ENCODE measurements around the gene MOSPD2.

Gene MOSPD2

DNA sequence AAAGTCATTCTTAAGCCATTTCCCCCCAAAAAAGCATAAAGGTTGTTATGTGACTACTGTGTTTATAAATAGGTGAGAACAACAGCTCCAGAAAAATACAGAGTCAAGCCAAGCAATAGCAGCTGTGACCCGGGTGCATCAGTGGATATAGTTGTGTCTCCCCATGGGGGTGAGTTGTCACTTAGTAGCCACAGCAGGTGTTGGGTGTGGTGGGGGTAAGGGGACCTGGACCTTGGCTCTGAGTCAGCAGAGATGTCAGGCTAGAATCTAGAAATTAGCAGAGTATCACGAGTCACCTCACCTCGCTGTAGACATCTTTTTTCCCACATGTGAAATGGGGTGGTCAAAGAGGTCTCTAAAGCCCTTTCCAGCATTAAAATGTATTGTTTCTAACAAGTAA, 42.4 kb downstream of the MOSPD2 start:
- DNase-seq: no peak

DNA sequence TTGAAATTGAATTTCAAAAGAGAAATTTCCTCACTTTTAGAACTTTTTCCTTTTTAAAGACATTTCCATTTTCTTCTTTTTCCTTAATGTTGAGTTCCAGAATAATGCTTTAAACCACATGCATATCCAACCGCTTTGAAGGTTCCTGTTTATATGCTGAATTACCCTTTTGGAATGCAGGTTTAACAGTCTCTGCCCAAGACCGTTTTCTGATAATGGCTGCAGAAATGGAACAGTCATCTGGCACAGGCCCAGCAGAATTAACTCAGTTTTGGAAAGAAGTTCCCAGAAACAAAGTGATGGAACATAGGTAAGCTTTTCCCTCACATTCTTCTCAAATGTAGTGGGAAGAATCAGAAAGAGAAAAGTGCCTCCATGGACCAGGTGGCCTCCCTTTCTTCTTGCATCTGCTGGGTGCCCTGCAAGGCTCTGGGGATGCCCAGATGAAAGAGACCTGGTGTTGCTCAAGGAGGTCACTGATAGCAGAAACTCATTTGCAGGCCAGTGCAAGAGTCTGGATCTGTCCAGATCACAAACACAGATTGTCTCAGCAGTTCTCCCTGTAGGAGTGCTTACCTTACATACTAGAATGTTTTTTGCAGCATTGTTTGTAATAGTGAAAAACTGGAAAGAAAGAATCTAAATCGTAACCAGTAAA, 42.9 kb downstream of the MOSPD2 start:
- DNase-seq: no peak

- no peak for DNase-seq
Observed at GRCh38 chrX:14919407-14919806, 46.2 kb downstream of the MOSPD2 start.

DNA sequence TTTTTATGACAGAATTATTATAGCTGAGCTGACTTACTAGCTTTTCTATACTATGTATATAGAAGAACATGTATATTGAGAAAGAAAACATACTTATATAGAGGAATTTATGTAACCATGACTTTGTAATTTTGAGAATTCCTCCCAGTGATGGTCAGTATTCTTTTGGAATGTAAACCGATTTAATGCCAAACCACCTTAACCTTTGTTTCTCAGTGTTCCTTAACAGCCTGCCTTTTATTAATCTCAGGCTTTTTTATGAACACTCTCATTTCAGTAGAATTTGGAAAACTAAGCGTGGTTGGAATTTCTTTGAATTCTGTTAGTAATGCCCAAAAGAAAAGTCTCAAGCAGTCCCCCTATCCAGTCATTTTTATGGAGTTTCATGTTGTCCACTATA, 47.0 kb downstream of the MOSPD2 start:
- DNase-seq: no peak

DNA sequence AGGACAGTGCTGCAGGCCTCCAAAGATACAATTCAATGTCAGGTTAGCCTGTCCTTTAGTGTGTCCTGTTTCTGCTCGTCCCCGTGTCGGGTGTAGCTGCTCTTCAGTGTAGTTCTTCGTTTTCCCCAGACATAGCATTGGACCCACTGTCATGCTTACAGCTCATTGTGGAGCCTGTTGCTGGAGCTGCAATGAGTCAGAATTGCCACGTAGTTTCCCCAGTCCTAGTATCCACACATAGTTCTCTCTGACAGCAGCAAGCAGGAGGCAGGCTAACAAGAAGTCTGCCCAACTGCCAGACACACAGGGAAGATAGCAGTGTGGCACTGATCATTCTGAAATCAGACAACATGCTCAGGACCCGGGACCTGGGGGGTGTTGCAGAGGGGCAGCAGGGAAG, 49.2 kb downstream of the MOSPD2 start:
- DNase-seq: peak in 1 of 56 donors; percentile 2

DNA sequence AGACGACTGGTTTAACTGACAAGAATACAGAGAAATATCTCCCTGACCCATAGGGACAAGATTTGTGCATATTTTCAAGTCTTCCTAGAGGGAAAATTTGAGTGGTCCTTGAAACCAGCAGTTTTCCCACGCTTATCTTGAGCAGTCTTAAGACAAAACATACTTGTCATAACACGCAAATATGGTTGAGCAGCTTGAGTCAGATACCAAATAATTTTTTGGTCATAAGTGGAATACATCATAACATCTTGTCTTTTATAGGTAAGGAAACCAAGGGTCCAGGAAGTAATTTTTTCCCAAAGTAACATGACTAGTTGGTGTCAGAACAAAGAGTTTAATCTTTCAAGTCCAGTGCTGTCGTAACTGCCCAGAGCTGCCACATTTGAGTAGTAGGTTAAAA, 50.5 kb downstream of the MOSPD2 start:
- no peak for DNase-seq

- DNase-seq: no peak
Observed at GRCh38 chrX:14926471-14926870, 53.2 kb downstream of the MOSPD2 start.

- no peak for DNase-seq
Observed at GRCh38 chrX:14927401-14927800, 54.2 kb downstream of the MOSPD2 start.

GRCh38 chrX:14930663-14931062, 57.4 kb downstream of the MOSPD2 start:
- DNase-seq: no peak

DNA sequence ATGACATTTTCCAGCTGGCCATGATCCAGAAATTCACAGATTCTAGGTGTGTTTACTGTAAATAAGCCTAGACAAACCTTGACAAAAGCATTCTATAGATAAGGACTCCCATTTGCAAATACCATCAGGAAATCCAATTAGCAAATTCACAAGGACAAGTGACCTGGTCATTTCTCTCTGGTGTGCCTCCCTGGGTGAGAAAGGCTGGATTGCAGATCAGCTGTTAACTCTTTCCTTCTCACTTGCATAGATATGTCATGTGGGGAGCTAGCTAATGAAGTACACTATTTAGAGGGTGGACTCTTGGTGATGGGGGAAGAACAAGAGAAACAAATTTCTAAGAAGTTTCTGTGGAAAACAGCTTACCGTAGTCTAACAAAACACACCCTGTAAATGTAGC, 58.9 kb downstream of the MOSPD2 start:
- DNase-seq: no peak

GRCh38 chrX:14934423-14934822, 61.2 kb downstream of the MOSPD2 start:
- no peak for DNase-seq

DNA sequence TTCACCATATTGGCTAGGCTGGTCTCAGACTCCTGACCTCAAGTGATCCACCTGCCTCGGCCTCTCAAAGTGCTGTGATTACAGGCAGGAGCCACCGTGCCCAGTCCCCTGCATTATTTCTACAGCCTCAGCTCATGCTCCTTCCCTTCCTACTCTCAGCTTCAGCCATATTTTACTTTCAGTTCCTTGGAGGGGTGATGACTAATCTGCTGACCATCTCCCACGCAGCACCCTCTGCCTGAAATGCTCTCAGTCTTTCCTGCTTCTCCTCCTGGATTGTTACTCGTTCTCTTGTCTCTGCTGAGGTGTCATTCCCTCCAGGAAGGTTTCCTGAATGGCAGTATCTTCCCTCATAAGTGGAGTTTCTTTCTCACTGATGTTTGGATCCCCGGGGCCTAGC, 63.3 kb downstream of the MOSPD2 start:
- DNase-seq: no peak

- no peak for DNase-seq
Observed at GRCh38 chrX:14939644-14940043, 66.4 kb downstream of the MOSPD2 start.

DNA sequence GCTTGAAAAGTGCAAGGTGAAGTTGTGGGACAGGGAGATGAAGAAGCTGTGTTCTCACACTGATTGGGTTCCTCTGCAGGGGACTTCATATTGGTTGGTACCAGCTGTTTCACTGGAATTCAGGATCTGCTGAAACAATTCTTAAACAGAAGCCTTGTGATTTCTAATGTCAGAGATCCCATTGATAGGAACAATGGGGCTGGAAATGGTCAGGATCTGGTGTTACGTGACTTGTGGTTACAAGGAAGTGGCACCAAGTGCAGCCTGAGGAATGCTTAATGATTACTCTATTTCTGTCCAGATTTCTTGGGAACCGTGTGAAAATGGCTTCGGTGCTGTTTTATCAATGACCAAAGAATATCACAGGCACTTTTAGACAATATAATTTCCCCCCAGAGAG, 68.1 kb downstream of the MOSPD2 start:
- DNase-seq: no peak

GRCh38 chrX:14942341-14942740, 69.1 kb downstream of the MOSPD2 start:
- DNase-seq: no peak

DNA sequence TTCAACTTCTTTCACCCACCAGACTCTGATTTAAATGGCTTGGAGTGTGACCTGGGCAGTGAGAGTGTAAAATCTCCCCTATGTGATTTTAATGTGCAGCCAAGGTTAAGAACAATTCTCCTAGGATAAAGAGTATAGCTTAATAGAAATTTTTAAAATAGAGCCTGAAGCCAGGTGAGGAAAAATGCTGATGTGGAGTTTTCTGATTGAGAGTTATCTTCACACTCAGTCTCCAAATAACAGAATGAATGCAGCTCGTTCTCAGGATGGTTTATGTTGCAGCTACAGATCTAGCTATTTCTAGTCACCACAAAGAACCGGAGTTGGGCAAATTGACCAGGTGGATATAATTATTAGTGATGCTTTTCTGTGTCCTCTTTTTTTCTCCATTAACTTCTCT, 70.7 kb downstream of the MOSPD2 start:
- DNase-seq: no peak

DNA sequence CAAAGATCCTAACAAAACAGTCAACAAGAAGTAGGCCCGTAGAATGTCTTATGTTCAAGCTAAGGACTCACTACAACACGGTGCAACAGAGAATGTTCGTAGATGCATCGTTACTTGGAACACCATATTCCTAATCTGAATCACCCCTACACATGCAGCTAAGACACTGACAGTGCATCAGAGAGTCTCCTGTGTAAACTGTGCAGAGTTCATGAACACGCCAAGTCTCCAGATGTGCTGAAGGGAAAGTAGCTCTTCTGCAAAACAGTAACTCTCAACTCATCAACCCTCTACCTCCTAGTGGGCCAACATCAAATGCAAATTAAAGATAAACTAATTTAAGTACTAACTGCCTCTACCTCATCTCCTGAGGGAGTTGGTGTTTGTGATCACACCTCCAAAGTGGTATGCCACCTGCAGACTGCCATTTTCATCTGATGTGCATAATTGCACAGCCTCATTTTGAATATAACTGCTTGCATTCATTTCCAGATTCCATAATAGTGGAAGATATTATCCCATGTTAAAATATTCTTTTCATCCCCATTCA, 73.5 kb downstream of the MOSPD2 start:
- DNase-seq: no peak

DNA sequence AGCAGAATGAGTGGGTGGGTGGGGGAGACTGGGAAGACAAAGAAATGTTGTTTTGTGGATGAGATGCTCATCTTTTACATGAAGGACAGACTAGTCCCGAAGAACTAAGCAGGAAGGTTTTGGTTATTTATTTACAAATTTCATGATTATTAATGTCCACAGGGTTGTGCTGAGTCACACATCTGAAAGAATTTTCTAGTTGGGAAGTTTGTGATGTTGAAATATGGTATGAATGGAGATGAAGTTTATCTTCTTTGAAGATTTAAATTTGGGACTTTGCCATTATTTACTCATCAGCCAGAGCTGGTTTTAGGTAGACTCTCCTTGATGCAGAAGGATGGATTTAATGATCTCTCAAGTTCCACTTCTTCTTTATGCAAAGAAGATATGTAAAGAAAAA, 75.5 kb downstream of the MOSPD2 start:
- DNase-seq: no peak

DNA sequence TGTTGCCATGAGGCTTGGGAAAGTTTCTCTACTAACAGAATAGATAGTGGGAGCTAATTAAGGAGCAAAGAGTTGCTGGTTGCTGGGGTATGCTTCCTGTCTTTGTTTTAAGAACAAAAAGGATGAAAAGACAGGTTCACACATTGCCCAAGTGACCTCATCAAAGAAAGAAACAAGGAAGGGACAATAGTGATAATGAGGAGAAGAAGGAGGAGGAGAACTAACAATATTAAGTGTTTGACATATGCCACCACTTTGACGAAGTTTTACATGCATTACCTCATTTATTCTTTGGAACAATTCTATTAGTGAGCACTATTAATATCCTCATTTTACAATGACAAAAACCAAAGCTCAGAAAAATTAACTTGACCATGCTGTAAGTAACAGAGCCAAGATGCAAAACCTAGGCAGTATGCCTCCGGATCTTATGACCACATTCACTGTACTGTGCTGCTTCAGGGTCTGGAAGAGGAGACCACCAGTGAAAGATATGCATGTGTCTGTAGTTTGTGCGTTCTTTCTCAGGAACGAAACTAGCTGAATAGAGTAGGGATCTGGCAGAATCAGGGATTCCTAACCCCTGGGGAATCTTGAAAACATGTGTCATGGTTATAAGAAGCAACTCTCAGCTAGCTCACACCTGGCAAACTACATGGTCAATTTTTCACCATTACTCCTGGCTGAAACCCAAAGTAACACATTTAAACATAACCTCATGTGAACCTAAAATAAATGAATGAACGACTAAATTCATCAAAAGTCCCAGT, 83.8 kb downstream of the MOSPD2 start:
- DNase-seq: no peak

GRCh38 chrX:14963447-14964236, 90.4 kb downstream of the MOSPD2 start:
- no peak for DNase-seq

DNA sequence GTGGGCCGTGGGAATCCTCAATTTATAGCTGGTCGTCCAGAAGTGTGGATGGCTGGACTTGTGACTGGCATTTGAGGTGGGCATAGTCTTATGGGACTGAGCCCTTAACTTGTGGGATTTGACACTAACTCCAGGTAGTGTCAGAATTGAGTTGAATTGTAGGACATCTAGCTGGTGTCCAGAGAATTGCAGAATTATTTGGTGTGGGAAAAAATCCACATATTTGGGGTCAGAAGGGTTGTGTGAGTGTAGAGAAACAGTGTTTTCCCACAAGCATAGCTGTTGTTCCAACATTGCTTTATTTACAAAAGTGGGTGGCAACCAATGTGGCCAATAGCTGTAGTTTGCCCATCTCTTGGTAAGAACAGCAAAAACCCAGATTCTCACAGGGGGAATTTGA, 91.3 kb downstream of the MOSPD2 start:
- peak in 1 of 56 donors; percentile 0 for DNase-seq

Data from nucleus accumbens (tissue), 56 donors.